Uterus (tissue), 2 donors: Measurements from ENCODE around the gene DNAJC5G.

Experiments used
- CTCF ChIP-seq, 4 experiments: fragments of 200-600 bp in 2 of 4; fragments of 450-650 bp in 2 of 4; sonication (generic) in 2 of 4; IDR thresholded peaks; one replicate each; pipeline ENCODE4 v1.5.1; 2016 to 2019; ENCODE audit warnings: antibody characterized with exemption in 4 of 4, mild to moderate bottlenecking in 2 of 4, moderate library complexity in 1 of 4
- POLR2A ChIP-seq, 2 donors: fragments of 450-650 bp; IDR thresholded peaks; one replicate each; pipeline ENCODE4 v1.6.1; 2016; ENCODE audit warnings: antibody characterized with exemption in 2 of 2, mild to moderate bottlenecking in 1 of 2, moderate library complexity in 1 of 2

- TF ChIP-seq CTCF (IDR thresholded peaks at IDR 0.05) (no peak), POLR2A (IDR thresholded peaks at IDR 0.05) (no peak)
Observed at GRCh38 chr2:27227501-27227900, 47.7 kb upstream of the DNAJC5G start.
